Muscle of leg (tissue), 11 donors: ENCODE data around the gene HCAR3. TPM values are rescaled to one million over a fixed set of nuclear protein-coding genes. Genes with fewer than 3 reads are reported as not detected.

Experiments used
- DNase-seq: peaks from one replicate; pipeline ENCODE4 v3.0.0; 2013
- H3K27ac ChIP-seq: one replicate; pipeline ENCODE4 v1.5.1; 2013; ENCODE audit warnings: mild to moderate bottlenecking, low read length, control low read depth
- H3K27me3 ChIP-seq: one replicate; pipeline ENCODE4 v1.6.1; 2013; ENCODE audit warnings: low read length; ENCODE audit not compliant: control insufficient read depth, insufficient read depth
- H3K36me3 ChIP-seq: one replicate; pipeline ENCODE4 v1.6.1; 2013; ENCODE audit warnings: low read length; ENCODE audit not compliant: control insufficient read depth, insufficient read depth
- H3K4me1 ChIP-seq: one replicate; pipeline ENCODE4 v1.6.1; 2013; ENCODE audit warnings: low read length; ENCODE audit not compliant: control insufficient read depth, insufficient read depth
- H3K4me3 ChIP-seq: one replicate; pipeline ENCODE4 v1.5.1; 2013; ENCODE audit warnings: low read length, control low read depth
- H3K9me3 ChIP-seq: replicated peaks from 2 replicates; pipeline ENCODE4 v1.6.1; 2013; ENCODE audit warnings: low read depth, low read length; ENCODE audit not compliant: control insufficient read depth
- WGBS: methylation state at CpG from one replicate; pipeline ENCODE4 v1.1.5; 2013; ENCODE audit warnings: missing lambda C conversion rate; ENCODE audit not compliant: insufficient coverage; 5-methylcytosine and 5-hydroxymethylcytosine counted together
- polyA plus RNA-seq, 8 donors: library from polyadenylated mRNA; unstranded; fragments of 120-200 nt; gene quantifications; one replicate each; pipeline versions ENCODE4 v1.2.1 to v1.2.3, GENCODE V29; 2013; ENCODE audit warnings: inconsistent platforms in 1 of 8, low replicate concordance in 1 of 8; ENCODE audit not compliant: insufficient read length in 8 of 8, insufficient read depth in 1 of 8
- total RNA-seq: library from RNA; stranded (reverse); fragments of 120-200 nt; gene quantifications from one replicate; pipeline ENCODE4 v1.2.4, GENCODE V29; 2013

HCAR3 gene
- total and polyA plus RNA-seq, 9 donors = 0.12 to 0.97 (median 0.34) TPM; not detected in 6

- H3K27me3 ChIP-seq = no peaks in the 10 kb centered on the region
- 87% methylated on average over 4 of the region's 7 CpGs for WGBS
- peak; percentile 44 for DNase-seq
- no peak overlapping the region for H3K4me3 ChIP-seq
- no peak overlapping the region for H3K27ac ChIP-seq
- H3K4me1 ChIP-seq = no peaks in the 10 kb centered on the region
- no peaks in the 10 kb centered on the region for H3K36me3 ChIP-seq
- H3K9me3 ChIP-seq = no peaks in the 10 kb centered on the region
Observed at GRCh38 chr12:122743895-122744525, 27.4 kb upstream of the HCAR3 start.

DNA sequence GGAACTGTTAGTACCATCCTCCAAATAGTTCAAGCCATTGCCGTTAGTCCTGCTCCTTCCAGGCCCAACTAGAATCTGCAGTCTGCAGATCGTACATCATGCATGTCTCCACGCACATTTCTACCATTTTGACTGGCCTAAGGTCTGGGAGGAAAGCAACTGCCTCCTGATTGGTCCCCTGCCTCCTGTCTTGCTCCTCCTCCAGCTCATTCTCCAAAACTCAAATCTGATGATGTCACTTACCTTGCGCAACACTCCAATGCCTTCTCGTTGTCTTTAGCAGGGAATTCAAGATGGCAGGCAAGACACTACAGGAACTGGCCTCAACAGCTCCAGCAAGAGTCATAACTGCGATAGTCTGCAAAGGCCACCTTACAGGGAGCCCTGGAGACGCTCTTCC, 23.7 kb upstream of the HCAR3 start:
- no peaks in the 10 kb centered on the region for H3K4me1 ChIP-seq

DNA sequence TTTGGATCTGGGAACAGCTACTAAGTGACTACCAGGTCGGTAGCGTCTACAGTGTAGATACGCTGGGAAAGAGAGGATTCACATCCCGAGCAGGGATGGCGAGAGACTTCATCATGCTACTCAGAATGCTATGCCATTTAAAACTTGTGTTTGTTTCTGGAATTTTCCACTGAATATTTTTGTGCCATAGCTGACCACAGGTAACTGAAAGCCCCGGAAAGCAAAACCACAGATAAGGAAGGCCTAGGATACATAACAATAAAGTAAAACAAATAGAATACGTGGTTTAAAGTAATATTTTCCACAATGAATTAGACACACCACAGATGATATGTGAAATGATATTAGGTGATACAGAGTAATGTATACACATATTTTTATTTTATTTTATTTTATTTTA, 22.0 kb upstream of the HCAR3 start:
- Histone ChIP-seq H3K9me3 (no peaks in the 10 kb centered on the region), H3K27ac (no peak overlapping the region), H3K36me3 (no peaks in the 10 kb centered on the region), H3K4me3 (no peak overlapping the region), H3K4me1 (no peaks in the 10 kb centered on the region), H3K27me3 (no peaks in the 10 kb centered on the region)
- WGBS = 81% methylated on average over 3 of the region's 7 CpGs
- DNase-seq = no peak

More for the DNA sequence above, 23.7 kb upstream of the HCAR3 start:
- Histone ChIP-seq H3K27ac (no peak overlapping the region), H3K4me3 (no peak overlapping the region), H3K36me3 (no peaks in the 10 kb centered on the region), H3K9me3 (no peaks in the 10 kb centered on the region), H3K27me3 (no peaks in the 10 kb centered on the region)
- WGBS = 92% methylated on average over 6 of the region's 7 CpGs
- DNase-seq = no peak

GRCh38 chr12:122732611-122733010, 16.0 kb upstream of the HCAR3 start:
- DNase-seq = no peak
- H3K9me3 ChIP-seq = no peaks in the 10 kb centered on the region
- no peak overlapping the region for H3K27ac ChIP-seq
- H3K4me3 ChIP-seq = no peak overlapping the region
- H3K4me1 ChIP-seq = peaks cover 3% of the 10 kb centered on the region
- WGBS = 88% methylated on average over 3 of the region's 4 CpGs
- peaks cover 3% of the 10 kb centered on the region for H3K27me3 ChIP-seq
- H3K36me3 ChIP-seq = no peaks in the 10 kb centered on the region

DNA sequence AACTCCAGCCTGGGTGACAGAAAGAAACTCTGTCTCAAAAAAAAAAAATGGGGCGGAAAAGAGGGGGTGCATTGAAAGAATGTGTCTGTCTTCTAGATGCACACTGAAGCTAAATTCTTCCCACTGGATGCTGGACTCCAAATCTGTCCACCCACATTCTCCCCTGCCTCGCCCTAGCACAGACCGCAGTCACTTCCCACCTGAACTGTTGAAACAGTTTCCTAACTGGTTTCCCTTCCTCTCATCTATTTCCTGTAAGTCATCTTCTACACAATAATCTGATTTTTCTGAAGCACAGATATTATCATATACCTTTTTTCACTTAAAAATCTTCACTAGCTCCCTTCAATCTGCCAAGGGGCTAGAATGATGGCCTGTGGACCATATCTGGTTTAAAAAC, 15.6 kb upstream of the HCAR3 start:
- Histone ChIP-seq H3K4me3 (no peak overlapping the region), H3K27ac (no peak overlapping the region), H3K36me3 (no peaks in the 10 kb centered on the region), H3K27me3 (peaks cover 3% of the 10 kb centered on the region), H3K4me1 (peaks cover 3% of the 10 kb centered on the region), H3K9me3 (no peaks in the 10 kb centered on the region)
- no peak for DNase-seq
- 83% methylated on average over 2 of the region's 3 CpGs for WGBS

- H3K9me3 ChIP-seq = no peaks in the 10 kb centered on the region
- peak within 1 kb of the TSS; percentile 13 for H3K4me3 ChIP-seq
- no peaks in the 10 kb centered on the region for H3K36me3 ChIP-seq
- no peak within 1 kb of the TSS for H3K27ac ChIP-seq
- no peak for DNase-seq
- peaks cover 3% of the 10 kb centered on the region for H3K4me1 ChIP-seq
- H3K27me3 ChIP-seq = peaks cover 3% of the 10 kb centered on the region
- WGBS = 75% methylated on average over 25 of the region's 32 CpGs
Observed at GRCh38 chr12:122730215-122731014, 13.8 kb upstream of the HCAR3 start, which contains the start of gene HCAR1. HCAR1 (minus strand) TSS chr12:122730844; CDS start chr12:122730339, 505 bp downstream.

GRCh38 chr12:122729583-122730214, 13.1 kb upstream of the HCAR3 start:
- Histone ChIP-seq H3K27me3 (peaks cover 3% of the 10 kb centered on the region), H3K9me3 (no peaks in the 10 kb centered on the region), H3K4me3 (no peak overlapping the region), H3K4me1 (peaks cover 3% of the 10 kb centered on the region), H3K27ac (no peak overlapping the region), H3K36me3 (no peaks in the 10 kb centered on the region)
- 89% methylated on average over 27 of the region's 27 CpGs for WGBS
- no peak for DNase-seq

DNA sequence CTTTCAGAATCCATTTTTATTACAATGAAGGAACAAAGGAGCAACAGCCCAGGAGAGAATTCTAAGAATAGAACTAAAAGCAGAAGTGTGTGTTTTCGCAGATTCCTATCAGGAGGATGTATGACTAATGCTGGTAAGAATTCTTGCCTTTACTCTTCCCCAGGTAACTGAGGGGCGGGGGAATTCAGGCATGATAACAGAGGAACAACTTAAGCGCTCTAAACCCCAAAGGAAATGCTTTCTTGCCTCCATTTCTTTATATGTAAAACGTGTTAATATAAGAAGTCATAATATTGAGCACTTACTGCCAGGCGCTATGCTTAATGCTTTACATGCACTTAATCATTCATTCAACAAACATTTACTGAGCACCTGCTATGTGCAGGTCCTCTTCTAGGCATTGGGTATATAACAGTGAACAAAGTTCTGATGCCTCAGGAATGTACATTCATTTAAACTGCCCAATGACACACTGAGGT, 9.5 kb upstream of the HCAR3 start:
- peak; percentile 28 for DNase-seq
- no CpG with 5 or more reads among the region's 5 CpGs for WGBS
- H3K4me1 ChIP-seq = peaks cover 3% of the 10 kb centered on the region
- H3K4me3 ChIP-seq = no peak overlapping the region
- peaks cover 3% of the 10 kb centered on the region for H3K27me3 ChIP-seq
- no peaks in the 10 kb centered on the region for H3K36me3 ChIP-seq
- H3K27ac ChIP-seq = peak overlapping the region; percentile 47
- no peaks in the 10 kb centered on the region for H3K9me3 ChIP-seq

DNA sequence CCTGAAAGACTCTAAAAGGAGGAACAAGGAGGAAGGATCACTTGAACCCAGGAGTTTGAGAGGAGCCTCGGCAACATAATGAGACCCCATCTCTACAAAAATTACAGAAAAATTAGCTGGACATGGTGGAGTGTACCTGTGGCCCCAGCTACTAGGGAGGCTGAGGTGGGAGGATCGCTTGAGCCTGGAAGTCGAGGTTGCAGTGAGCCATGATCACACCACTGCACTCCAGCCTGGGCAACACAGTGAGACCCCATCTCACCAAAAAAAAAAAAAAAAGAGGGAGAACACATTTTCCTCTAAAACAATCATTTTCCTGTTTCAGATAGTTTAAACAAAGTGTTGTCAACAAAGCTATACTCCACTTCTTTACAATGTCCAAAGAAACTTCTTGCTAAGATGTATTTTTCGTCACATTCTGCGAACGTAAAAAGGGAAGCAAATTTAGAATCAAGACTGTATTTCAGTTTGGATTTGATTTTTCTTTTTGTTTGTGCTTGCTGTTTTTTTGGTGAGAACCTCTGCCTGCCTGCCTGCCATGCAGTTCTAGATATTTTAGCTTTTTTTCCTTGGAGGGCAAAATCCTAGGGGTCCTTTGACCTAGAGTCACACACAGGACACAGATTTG, 9.0 kb upstream of the HCAR3 start:
- Histone ChIP-seq H3K27me3 (peaks cover 2% of the 10 kb centered on the region), H3K9me3 (no peaks in the 10 kb centered on the region), H3K36me3 (no peaks in the 10 kb centered on the region), H3K4me3 (no peak overlapping the region), H3K4me1 (peaks cover 3% of the 10 kb centered on the region), H3K27ac (peak overlapping the region; percentile 47)
- 87% methylated on average over 3 of the region's 6 CpGs for WGBS
- no peak for DNase-seq
